GM21717 (cell line): ENCODE results near the gene IQSEC1.
"Not testable (repeated sequence)": the region's sequence is repeated elsewhere in the genome, so short reads cannot be mapped to it uniquely, and the experiment has no call there.

ENCODE experiments used
- ATAC-seq: cut with Tn5 transposase; IDR thresholded peaks from one replicate; pipeline ENCODE4 v1.9.1; 2021; ENCODE audit warnings: mild to moderate bottlenecking, moderate library complexity; ENCODE audit not compliant: unreplicated experiment

The IQSEC1 gene

DNA sequence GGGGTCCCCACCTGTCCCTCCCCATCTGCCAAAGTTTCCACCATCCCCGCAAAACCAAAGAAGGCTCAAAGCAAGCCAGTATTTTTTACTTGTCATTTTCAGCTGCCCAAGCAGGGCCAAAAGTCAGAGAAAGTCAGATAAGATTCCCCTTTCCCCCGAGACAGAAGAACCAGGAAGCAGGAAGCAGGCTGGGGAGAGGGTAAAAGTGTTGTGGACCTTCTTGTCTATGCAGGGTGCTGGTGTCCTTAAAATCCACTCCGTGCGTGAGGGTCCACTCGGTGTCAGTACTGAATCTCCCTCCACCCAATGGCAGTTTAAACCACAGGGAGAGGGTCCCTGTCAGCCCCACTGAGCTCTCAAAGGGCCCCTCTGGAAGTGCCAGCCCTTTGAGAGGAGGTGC is 211.6 kb downstream of the IQSEC1 start:
- no peak for ATAC-seq

DNA sequence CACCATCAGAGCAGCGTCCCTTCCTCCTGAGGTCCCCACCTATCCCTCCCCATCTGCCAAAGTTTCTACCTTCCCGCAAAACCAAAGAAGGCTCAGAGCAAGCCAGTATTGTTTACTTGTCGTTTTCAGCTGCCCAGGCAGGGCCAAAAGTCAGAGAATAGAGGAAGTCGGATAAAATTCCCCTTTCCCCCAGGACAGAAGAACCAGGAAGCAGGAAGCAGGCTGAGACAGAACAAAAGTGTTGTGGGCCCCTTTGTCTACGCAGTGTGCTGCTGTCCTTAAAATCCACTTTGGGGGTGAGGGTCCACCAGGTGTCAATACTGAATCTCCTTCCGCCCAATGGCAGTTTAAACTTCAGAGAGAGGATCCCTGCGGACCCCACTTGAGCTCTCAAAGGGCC is 213.4 kb downstream of the IQSEC1 start:
- ATAC-seq: no peak

DNA sequence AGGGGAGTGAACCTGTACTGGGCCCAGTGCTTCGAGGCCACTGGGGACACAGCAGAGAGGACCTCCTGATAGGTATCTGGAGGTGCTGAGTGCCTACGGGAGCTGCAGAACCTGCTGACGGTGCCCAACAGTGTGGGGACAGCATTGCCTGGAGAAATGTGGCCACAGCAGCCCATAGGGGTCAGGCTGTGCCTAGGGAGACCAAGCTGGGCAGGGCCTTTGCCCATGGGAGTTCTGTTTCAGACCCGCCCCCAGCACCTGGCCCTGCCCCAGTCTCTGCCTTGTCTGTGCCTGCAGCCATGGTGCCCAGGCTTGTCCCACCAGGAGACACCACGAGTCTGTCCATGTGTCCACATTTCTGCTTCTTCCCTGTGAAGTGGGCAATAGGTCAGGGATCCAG is 216.6 kb downstream of the IQSEC1 start:
- no peak for ATAC-seq

DNA sequence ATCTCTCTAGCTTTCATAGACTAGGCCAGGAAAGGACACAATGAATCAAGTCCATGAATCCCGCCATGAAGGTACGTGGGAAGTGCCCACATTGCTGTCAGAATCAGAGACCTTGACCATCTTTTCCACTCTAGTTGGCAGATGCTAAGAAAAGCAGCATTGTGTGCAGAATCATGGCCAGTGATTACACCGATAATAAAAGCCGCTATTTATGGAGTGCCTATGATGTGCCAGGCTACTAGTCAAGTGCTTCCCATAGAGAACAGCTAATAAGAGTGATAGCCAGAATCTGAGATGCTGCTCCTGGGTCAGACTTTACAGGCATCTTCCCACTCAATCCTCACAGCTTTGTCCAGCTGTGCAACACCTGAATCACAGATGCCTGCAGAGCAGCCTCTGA is 218.7 kb downstream of the IQSEC1 start:
- no peak for ATAC-seq

DNA sequence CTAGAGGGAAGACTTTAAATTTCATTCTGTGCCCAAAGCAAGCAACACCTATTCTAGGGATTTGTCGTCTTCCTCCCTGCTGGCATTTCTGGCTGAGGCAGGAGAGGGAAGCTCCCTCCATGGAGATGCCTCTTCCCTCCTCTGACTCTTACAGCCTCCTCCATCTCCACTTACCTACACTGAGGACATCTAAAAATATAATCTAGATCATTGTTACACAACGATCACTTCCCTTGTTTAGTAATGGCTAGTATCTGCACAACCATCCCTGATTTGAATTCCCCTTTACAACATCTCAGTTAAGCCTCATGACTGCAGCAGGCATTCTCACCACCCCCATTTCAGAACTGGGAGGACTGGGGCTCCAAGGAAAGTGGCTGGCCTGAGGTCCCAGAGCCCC is 219.4 kb downstream of the IQSEC1 start:
- ATAC-seq: not testable (repeated sequence)

DNA sequence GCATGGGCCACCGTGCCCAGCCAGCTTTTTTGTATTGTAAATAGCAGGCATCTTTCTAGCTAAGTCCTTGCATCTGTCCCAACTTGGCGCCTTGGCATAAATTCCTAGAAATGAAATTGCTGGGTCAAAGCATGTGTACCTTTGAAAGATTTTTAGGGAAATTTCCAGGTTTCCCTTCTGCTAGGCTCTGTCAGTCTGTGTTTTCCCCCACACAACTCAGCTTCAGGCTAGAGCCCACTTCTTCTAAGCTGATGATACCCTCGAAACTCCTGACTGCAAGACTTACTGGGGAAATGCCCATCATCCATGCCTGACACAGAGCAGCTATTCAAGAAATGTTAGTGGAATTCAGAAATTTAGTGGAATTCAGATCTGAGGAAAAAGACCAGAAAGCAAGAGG is 221.0 kb downstream of the IQSEC1 start:
- no peak for ATAC-seq
